CD4-positive, alpha-beta T cell treated with Interleukin-6 for 4 hours (primary cell): Measurements from ENCODE around the gene VHLL.

Experiments
- DNase-seq: peaks from one replicate; pipeline ENCODE4 v3.0.0-alpha.2; 2020; ENCODE audit warnings: mixed read lengths

The VHLL gene

GRCh38 chr1:156249593-156249992, 49.5 kb downstream of the VHLL start:
- DNase-seq, result no peak
